Measurements from ENCODE around the gene SNAI1. TPM values are rescaled to one million over a fixed set of nuclear protein-coding genes. Genes with fewer than 3 reads are reported as not detected.

SNAI1 gene
- total RNA-seq, 2 experiments from 2014 or later: 1.6 to 3.6 TPM

GRCh38 chr20:50034567-50035180 lies 51.9 kb downstream of the SNAI1 start:
- CTCF ChIA-PET (ENCODE audit: unreplicated experiment): interaction anchor here (0.7 kb wide), 1 partner anchor 37 kb away, joined by 3 read pairs; no protein-coding TSS in a partner anchor
- intact Hi-C loops (cut with micrococcal nuclease; ENCODE audit: unreplicated experiment): no loop called here
- Histone ChIP-seq H3K79me2 (ENCODE audit: insufficient read depth, low read depth, low read length) (no peaks in the 10 kb centered on the region), H3K4me2 (ENCODE audit: low read length) (no peak overlapping the region), H2AFZ (ENCODE audit: low read length) (no peak overlapping the region), H3K4me3 (ENCODE audit: low read depth, low read length, poor library complexity, severe bottlenecking) (no peak overlapping the region), H3K9me3 (ENCODE audit: low read length) (no peaks in the 10 kb centered on the region), H4K20me1 (ENCODE audit: insufficient read depth, low read length) (no peaks in the 10 kb centered on the region), H3K36me3 (ENCODE audit: insufficient read depth, low read length) (no peaks in the 10 kb centered on the region), H3K4me1 (ENCODE audit: insufficient read depth, low read length, poor library complexity, severe bottlenecking) (peaks cover 3% of the 10 kb centered on the region), H3K27ac (ENCODE audit: low read depth, low read length, poor library complexity, severe bottlenecking) (no peak overlapping the region), H3K9me2 (ENCODE audit: insufficient read depth, low read length) (no peaks in the 10 kb centered on the region)
- TF ChIP-seq CTCF (conservative IDR thresholded peaks at IDR 0.05; ENCODE audit: low read length) (no peak), EZH2phosphoT487 (IDR thresholded peaks at IDR 0.05; ENCODE audit: borderline replicate concordance, low read depth, low read length) (no peak)
- POLR2A ChIA-PET: no interaction called here
- no peak for DNase-seq (ENCODE audit: low spot score)
- BruUV-seq (replicated peaks): no TSS peak

DNA sequence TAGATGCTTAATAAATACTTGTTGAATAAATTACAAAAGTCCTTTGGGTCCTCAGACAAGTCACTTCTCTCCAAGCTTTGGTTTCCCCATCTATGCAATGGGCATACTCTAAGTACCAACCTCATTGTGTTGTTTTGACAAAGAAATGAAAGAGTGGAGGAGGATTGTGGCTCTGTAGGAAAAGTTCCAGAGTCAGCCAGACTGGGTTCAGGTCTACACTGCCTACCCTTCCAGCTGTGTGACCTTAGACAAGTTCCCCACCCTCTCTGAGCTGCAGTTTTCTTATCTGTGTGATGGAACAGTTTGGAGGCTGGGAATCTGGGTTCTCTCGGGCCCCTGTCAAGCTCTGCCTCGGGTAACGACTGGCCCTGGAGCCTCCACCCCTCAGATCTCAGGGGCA lies 53.9 kb downstream of the SNAI1 start:
- no peak overlapping the region for H2AFZ ChIP-seq (ENCODE audit: low read length)
- POLR2A ChIA-PET: no interaction called here
- CTCF ChIA-PET (ENCODE audit: unreplicated experiment): no interaction called here

More for the DNA sequence above, 53.9 kb downstream of the SNAI1 start:
- H3K4me1 ChIP-seq (ENCODE audit: insufficient read depth, low read length, poor library complexity, severe bottlenecking): peaks cover 23% of the 10 kb centered on the region
- no peaks in the 10 kb centered on the region for H3K36me3 ChIP-seq (ENCODE audit: insufficient read depth, low read length)
- no peak overlapping the region for H3K4me3 ChIP-seq (ENCODE audit: low read depth, low read length, poor library complexity, severe bottlenecking)
- H3K79me2 ChIP-seq (ENCODE audit: insufficient read depth, low read depth, low read length): no peaks in the 10 kb centered on the region
- no peak for DNase-seq (ENCODE audit: low spot score)
- H3K4me2 ChIP-seq (ENCODE audit: low read length): no peak overlapping the region
- TF ChIP-seq CTCF (conservative IDR thresholded peaks at IDR 0.05; ENCODE audit: low read length) (no peak), EZH2phosphoT487 (IDR thresholded peaks at IDR 0.05; ENCODE audit: borderline replicate concordance, low read depth, low read length) (no peak)
- H3K27ac ChIP-seq (ENCODE audit: low read depth, low read length, poor library complexity, severe bottlenecking): no peak overlapping the region
- no peaks in the 10 kb centered on the region for H3K9me2 ChIP-seq (ENCODE audit: insufficient read depth, low read length)
- intact Hi-C loops (cut with micrococcal nuclease; ENCODE audit: unreplicated experiment): no loop called here
- H4K20me1 ChIP-seq (ENCODE audit: insufficient read depth, low read length): no peaks in the 10 kb centered on the region
- H3K9me3 ChIP-seq (ENCODE audit: low read length): no peaks in the 10 kb centered on the region
- no TSS peak for BruUV-seq (replicated peaks)

Measured in OCI-LY7 (cell line).